Astrocyte of the cerebellum (primary cell): Measurements from ENCODE around the gene ZNG1B.
"Not testable (repeated sequence)": the region's sequence is repeated elsewhere in the genome, so short reads cannot be mapped to it uniquely, and the experiment has no call there.

Source experiments
- DNase-seq: peaks from one replicate; pipeline ENCODE4 v3.0.0-alpha.2; 2011; ENCODE audit warnings: low read depth
- H3K4me3 ChIP-seq: 2 replicates; pipeline ENCODE4 v1.5.1; 2011; ENCODE audit warnings: mild to moderate bottlenecking, low read depth, low read length, moderate library complexity
- CTCF ChIP-seq: IDR thresholded peaks from 2 replicates; pipeline ENCODE4 v1.5.1; 2012; ENCODE audit warnings: low read length, low read depth, moderate library complexity, mild to moderate bottlenecking; ENCODE audit errors: missing control alignments
- in situ Hi-C: cut with HindIII; loops from 2 replicates; pipeline ENCODE4 v1.10.0; 2017; ENCODE audit warnings: low sequenced_read_pairs

Gene ZNG1B

DNA sequence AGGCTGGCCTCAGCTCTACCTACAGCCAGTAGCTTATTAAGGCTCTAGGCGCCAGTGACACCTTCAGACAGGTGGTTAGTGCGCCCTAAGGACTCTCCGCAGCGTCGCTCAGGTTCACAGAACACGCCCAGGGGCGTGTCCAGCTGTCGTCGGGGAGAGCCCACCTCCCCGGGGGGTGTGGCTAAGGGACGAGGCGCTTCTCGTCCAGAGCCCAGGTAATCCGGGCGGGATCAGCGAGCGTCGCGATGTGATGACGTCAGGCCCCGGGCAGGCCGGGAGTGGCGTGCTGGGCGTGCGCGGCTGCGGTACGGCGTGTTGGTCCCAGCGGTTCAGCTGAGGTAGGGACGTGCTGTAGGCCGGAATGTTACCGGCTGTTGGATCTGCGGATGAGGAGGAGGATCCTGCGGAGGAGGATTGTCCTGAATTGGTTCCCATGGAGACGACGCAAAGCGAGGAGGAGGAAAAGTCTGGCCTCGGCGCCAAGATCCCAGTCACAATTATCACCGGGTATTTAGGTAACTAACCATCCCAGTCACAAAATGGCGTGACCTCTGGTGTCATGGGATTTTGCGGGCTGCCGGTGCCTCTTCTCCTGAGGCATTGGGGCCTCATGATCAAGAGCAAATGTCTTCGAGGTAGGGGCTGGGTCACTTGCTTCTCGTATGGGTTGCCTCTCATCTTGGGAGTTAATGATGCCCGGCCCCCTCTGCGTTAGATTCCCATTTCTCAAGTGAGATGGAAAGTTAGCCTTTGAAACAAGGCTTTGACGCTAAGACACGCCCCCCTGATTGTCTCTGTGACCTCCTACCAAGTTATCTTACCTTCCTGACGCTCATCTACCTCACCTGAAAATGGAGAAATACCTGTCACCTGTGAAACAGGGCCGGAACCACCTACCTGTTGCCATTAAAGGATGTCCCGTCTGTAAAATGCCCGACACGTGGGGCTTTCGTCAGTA is at the start of gene ZNG1B:
Gene ZNG1B (plus strand): TSS at position 184 of the 958 bp plus-strand sequence. CDS start 178 bp downstream, at position 362.
- H3K4me3 ChIP-seq, result peak within 1 kb of the TSS; percentile 48
- DNase-seq, in situ Hi-C loops: not testable (repeated sequence)

DNA sequence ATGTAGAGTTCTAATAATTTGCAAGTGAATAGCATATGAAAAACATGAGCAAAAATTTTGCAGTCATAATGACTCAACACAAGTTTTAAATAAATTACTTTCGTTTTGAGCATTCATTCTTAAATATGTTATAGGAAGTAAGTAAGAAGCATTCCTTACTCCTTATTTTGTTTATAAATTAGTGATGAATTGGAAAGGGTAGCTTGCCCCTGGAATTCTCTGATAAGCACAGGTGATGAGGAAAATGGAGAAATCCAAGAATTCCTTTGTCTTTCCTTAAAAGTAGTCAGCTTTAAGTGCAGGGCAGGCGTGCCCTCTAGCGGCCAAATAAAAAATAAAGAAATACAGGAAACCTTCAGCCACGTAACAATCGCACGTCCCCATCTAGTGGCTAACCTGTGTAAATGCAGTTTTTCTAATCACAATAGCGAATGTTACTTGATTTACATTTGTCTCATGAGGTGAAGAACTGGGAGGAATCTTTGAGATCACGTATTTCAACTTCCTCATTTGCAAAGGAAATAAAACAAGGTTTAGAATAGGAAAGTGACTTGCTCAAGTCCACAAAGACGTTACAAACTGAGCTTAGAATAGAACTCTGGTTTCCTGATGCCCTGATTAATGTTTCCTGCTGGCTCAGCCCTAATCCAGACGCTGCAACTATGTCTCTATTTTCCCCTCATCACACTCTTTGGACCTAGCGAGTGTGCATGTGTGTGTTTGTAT is 47.2 kb upstream of the ZNG1B start:
- peak; percentile 90 for TF ChIP-seq CTCF
- in situ Hi-C loops, result no loop called here
- no peak overlapping the region for H3K4me3 ChIP-seq
- DNase-seq, result peak; percentile 69

GRCh38 chr2:113391073-113391472 is 46.4 kb upstream of the ZNG1B start:
- no peak for DNase-seq
- TF ChIP-seq CTCF, result no peak
- in situ Hi-C loops, result no loop called here
- H3K4me3 ChIP-seq, result no peak overlapping the region

GRCh38 chr2:113406114-113406513 is 31.4 kb upstream of the ZNG1B start:
- H3K4me3 ChIP-seq, result no peak overlapping the region
- DNase-seq, result no peak
- in situ Hi-C loops, result no loop called here
- TF ChIP-seq CTCF, result no peak

- in situ Hi-C loops, result no loop called here
- TF ChIP-seq CTCF, result peak; percentile 49
Measured at GRCh38 chr2:113407446-113408099, 29.9 kb upstream of the ZNG1B start.

GRCh38 chr2:113411725-113412352 is 25.7 kb upstream of the ZNG1B start:
- in situ Hi-C loops, H3K4me3 ChIP-seq, DNase-seq: not testable (repeated sequence)

More at GRCh38 chr2:113407446-113408099, 29.9 kb upstream of the ZNG1B start:
- peak; percentile 1 for DNase-seq
- H3K4me3 ChIP-seq, result no peak overlapping the region

GRCh38 chr2:113412774-113413173 is 24.7 kb upstream of the ZNG1B start:
- DNase-seq, H3K4me3 ChIP-seq, in situ Hi-C loops: not testable (repeated sequence)

DNA sequence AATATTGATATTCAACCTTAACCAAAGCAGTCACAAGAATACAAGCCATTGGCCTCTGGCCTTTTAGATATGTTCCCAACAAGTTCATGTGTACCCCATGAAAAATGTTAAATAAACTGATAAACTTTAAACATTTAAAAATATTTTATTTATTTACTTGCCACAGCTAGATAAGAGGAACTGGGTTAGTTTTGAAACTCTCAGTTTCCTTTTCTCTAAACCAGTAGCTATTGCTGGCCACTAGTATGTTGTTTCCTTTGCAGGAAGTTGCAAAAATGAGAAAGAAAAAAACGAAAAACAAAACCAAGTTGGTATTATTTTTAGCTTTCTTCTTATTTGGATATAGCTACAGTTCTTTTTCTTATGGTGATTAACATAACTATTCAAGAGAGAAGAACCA is 5.7 kb upstream of the ZNG1B start:
- in situ Hi-C loops, DNase-seq, H3K4me3 ChIP-seq: not testable (repeated sequence)

DNA sequence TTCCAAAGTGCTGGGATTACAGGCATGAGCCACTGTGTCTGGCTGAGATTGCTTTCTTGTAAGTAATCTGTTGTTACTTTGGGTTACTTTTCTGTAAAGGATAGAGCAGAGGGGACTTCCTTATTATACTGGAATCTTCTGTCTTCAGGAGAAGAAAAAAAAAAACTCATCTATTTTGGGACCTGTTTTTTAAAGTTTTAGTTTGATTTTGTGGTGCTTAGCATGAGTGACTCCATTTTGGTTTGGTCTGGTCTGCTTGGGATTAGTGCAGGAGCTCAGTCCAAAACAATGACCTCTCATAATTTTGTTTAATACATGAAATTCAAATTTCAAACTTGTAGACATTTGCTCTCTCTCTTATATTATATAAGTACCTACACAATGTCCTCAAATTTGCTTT is 4.0 kb upstream of the ZNG1B start:
- not testable (repeated sequence) for DNase-seq

GRCh38 chr2:113465770-113466169 is 28.3 kb downstream of the ZNG1B start:
- in situ Hi-C loops, H3K4me3 ChIP-seq, DNase-seq: not testable (repeated sequence)

More for the DNA sequence above, 4.0 kb upstream of the ZNG1B start:
- in situ Hi-C loops, H3K4me3 ChIP-seq: not testable (repeated sequence)

DNA sequence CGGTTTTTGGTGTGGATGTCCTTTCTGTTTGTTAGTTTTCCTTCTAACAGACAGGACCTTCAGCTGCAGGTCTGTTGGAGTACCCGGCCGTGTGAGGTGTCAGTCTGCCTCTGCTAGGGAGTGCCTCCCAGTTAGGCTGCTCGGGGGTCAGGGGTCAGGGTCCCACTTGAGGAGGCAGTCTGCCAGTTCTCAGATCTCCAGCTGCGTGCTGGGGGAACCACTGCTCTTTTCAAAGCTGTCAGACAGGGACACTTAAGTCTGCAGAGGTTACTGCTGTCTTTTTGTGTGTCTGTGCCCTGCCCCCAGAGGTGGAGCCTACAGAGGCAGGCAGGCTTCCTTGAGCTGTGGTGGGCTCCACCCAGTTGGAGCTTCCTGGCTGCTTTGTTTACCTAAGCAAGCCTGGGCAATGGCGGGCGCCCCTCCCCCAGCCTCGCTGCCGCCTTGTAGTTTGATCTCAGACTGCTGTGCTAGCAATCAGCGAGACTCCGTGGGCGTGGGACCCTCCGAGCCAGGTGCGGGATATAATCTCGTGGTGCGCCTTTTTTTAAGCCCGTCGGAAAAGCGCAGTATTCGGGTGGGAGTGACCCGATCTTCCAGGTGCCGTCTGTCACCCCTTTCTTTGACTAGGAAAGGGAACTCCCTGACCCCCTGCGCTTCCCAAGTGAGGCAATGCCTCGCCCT is 39.3 kb downstream of the ZNG1B start:
- in situ Hi-C loops, DNase-seq, H3K4me3 ChIP-seq: not testable (repeated sequence)
